ENCODE data around the gene NKTR.

- TF ChIP-seq CREB1 (CRISPR knock-in tag; IDR thresholded peaks at IDR 0.05) (no peak), E2F4 (CRISPR knock-in tag; IDR thresholded peaks at IDR 0.05; ENCODE audit: borderline replicate concordance, low read depth) (no peak), OVOL2 (CRISPR knock-in tag; IDR thresholded peaks at IDR 0.05; ENCODE audit: borderline replicate concordance) (no peak), CTCF (IDR thresholded peaks at IDR 0.05) (no peak), TCF7 (CRISPR knock-in tag; IDR thresholded peaks at IDR 0.05; ENCODE audit: low read depth) (no peak), AFF4 (CRISPR knock-in tag; IDR thresholded peaks at IDR 0.05; ENCODE audit: borderline replicate concordance) (no peak)
Observed at GRCh38 chr3:42633544-42633943, 33.1 kb downstream of the NKTR start.
